Dedifferentiated amniotic fluid mesenchymal stem cell (primary cell): ENCODE results near the gene PRAF2.

Source experiments
- DNase-seq: peaks from one replicate; pipeline ENCODE4 v3.0.0-alpha.2; 2016; ENCODE audit errors: extremely low spot score

The PRAF2 gene

GRCh38 chrX:49072712-49073095 lies 1.1 kb downstream of the PRAF2 start:
- DNase-seq, result no peak

GRCh38 chrX:49071877-49072711 lies 1.7 kb downstream of the PRAF2 start:
- no peak for DNase-seq

GRCh38 chrX:49070988-49071387 lies 2.8 kb downstream of the PRAF2 start:
- no peak for DNase-seq

GRCh38 chrX:49069038-49069437 lies 4.8 kb downstream of the PRAF2 start:
- DNase-seq, result no peak

GRCh38 chrX:49067285-49068120 lies 6.3 kb downstream of the PRAF2 start:
- no peak for DNase-seq

- DNase-seq, result no peak
Measured at GRCh38 chrX:49066690-49067089, 7.1 kb downstream of the PRAF2 start.

GRCh38 chrX:49066278-49066677 lies 7.5 kb downstream of the PRAF2 start:
- no peak for DNase-seq

GRCh38 chrX:49064735-49065134 lies 9.1 kb downstream of the PRAF2 start:
- no peak for DNase-seq

GRCh38 chrX:49064303-49064702 lies 9.5 kb downstream of the PRAF2 start:
- no peak for DNase-seq

GRCh38 chrX:49063715-49064114 lies 10.1 kb downstream of the PRAF2 start:
- DNase-seq, result no peak

- DNase-seq, result no peak
Measured at GRCh38 chrX:49061916-49062315, 11.9 kb downstream of the PRAF2 start.

GRCh38 chrX:49061490-49061889 lies 12.3 kb downstream of the PRAF2 start:
- no peak for DNase-seq

GRCh38 chrX:49060914-49061313 lies 12.9 kb downstream of the PRAF2 start:
- no peak for DNase-seq

GRCh38 chrX:49059681-49060085 lies 14.1 kb downstream of the PRAF2 start:
- DNase-seq, result no peak

- no peak for DNase-seq
Measured at GRCh38 chrX:49059201-49059600, 14.6 kb downstream of the PRAF2 start.

- DNase-seq, result no peak
Measured at GRCh38 chrX:49058794-49059193, 15.0 kb downstream of the PRAF2 start, which contains the start of gene CCDC120. TSS of gene CCDC120 (plus strand) at chrX:49058999. CDS start at chrX:49062042, 3,043 bp downstream.

- no peak for DNase-seq
Measured at GRCh38 chrX:49054073-49054762, 19.6 kb downstream of the PRAF2 start.

- no peak for DNase-seq
Measured at GRCh38 chrX:49053223-49054072, 20.4 kb downstream of the PRAF2 start.

- DNase-seq, result no peak
Measured at GRCh38 chrX:49043987-49044281, 29.9 kb downstream of the PRAF2 start.

- peak; percentile 98 for DNase-seq
Measured at GRCh38 chrX:49043220-49043986, 30.4 kb downstream of the PRAF2 start, which contains the start of gene TFE3. TSS of gene TFE3 (minus strand) at chrX:49043357. CDS start at chrX:49043226, 131 bp downstream.
